GM18868 (cell line): ENCODE measurements around the gene RNF213.
A peak's percentile ranks its signal among the peaks of the same experiment; 100 is the strongest.

Experiments used
- ATAC-seq: cut with Tn5 transposase; IDR thresholded peaks from one replicate; pipeline ENCODE4 v1.9.1; 2021; ENCODE audit warnings: mild to moderate bottlenecking, moderate library complexity; ENCODE audit not compliant: unreplicated experiment

The RNF213 gene

DNA sequence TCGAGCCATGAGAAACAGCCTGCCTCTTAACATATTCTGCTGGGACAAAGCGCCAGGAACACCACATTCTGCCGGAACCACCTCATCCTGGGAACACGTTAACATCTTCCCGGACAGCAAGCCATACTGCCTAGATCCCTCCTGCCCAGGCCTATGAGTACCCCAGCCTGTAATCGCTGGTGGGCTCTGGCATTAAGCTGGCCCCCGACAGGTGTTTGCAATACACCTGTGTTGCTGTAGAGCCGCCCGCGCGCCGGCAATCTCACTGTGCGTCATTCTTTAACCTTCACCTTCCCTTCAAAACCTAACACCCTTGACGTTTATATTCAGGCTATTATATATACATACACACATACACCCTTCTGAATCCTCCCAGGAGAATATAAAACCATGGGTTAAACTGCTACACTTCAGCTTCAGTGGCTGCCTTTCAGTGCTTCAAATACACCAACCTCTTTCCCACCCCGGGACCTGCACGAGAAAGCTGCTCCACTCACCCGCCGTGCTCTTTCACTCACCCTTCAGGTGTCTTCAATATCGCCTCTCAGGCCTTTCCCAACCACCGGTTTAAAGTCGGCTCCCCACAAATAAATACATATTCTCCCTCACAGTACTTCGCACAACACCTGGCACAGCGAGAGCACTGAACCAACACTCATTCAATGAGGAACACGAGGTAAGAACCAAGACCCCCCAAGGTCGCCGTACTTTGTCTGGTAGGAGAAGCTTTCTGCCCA lies 153.3 kb downstream of the RNF213 start:
- ATAC-seq = no peak

DNA sequence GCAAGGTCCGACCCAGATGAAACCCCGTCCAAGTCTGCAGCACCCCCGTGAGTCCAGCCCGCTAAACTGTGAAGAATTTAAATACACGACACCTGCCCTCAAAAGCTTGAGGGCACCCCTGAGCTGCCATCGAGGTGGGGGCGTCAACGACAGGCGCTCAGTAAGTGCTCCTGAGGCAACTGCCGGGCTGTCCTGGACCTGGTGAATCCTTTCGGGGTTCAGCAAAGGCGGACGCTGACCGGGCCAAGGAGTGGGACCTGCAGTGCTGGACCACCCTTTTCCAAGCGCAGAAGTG lies 153.8 kb downstream of the RNF213 start:
- ATAC-seq = no peak

DNA sequence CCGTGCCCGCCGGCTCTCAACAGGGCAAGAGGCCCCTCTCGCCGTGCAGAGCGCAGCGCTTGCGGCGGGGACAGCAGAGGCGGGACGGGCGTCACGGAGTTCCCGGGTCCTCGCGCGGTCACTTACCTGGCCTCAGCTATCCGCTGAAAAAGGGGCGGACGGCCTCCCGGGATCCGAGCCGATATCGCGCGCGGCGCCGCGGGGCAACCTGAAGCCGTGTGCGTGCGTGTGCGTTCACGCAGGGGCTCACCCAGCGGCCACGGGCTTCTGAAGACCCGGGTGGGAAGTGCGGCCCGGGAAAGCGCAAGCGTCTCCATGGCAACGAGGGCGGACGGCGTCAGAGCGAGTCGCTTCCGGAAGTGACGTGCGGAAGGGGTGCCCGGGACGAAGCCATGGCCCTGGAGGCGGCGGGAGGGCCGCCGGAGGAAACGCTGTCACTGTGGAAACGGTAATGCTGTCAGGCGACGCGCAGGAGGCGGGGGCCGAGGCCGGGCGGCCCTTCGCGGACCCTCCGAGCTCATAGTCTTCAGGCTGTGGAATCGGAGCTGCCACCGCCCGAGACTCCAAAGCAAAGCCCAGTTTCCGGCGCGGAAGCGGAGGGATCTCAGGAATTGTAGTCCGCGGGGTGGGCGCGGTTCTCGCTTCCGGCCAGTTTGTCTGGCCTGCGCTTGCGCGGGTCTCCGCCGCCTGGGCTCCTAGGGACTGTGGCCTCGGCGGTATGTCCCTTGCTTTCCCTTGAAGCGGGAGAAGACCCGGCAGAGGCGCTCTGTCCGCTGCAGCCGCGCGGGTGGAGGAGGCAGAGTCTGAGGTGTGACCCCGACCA lies 154.4 kb downstream of the RNF213 start, which contains the start of gene ENDOV:
Gene ENDOV, plus strand, starts transcription at position 365 of the 823 bp plus-strand sequence. Its CDS starts 28 bp downstream, at position 393.
- ATAC-seq = peak; percentile 94

DNA sequence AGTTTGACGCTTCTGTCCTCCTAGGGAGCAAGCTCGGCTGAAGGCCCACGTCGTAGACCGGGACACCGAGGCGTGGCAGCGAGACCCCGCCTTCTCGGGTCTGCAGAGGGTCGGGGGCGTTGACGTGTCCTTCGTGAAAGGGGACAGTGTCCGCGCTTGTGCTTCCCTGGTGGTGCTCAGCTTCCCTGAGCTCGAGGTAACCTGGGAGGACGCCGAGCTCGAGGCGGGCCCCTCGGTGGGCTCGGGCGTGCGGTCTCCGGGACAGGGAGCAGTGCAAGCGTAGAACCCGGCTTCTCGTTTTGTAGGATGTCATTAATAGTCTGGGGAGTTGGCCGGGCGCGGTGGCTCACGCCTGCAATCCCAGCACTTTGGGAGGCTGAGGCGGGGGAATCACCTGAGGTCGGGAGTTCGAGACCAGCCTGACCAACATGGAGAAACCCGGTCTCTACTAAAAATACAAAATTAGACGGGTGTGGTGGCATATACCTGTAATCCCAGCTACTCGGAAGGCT lies 155.0 kb downstream of the RNF213 start:
- no peak for ATAC-seq

DNA sequence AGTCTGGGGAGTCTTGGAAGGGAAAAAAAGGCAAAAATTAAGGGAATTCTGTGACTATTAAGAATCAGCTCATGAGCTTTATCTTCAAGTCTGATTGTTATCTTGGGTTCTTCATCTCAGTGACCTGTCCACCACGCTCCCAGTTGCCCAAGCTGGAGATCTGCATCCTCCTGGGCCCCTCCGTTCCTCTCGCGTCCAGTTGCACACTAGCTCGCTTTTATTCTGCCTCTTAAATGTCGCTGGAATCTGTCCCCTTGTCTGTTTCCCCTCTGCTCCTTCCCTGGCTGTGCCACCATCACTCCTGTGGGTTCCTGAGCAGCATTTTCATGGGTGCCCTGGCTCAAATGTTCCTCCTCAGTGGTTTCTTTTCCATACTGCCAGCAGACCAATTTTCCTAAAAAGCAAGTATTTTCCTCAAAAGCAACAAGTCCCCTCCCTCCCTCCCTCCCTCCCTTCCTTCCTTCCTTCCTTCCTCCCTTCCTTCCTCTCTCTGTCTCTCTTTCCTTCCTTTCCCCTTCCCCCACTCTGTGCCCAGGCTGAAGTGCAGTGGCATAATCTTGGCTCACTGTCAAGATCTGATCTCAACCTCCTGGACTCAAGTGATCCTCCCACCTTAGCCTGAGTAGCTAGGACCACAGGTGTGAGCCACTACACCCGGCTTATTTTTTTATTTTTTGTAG lies 155.7 kb downstream of the RNF213 start:
- ATAC-seq = no peak

DNA sequence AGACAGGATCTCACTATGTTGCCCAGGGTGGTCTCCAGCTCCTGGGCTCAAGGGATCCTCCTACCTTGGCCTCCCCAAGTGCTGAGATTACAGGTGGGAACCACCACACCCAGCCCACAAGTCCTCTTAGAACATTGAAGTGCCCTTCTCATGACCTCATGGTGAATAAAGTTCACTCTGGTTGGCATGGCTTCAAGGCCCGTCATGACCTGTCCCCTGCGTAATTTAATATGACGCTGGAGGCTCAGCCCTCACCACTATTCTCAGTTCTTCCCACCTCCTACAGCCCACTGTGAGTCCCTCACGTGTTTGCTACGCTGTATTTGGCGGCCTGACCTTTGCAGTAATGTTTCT lies 156.3 kb downstream of the RNF213 start:
- no peak for ATAC-seq

DNA sequence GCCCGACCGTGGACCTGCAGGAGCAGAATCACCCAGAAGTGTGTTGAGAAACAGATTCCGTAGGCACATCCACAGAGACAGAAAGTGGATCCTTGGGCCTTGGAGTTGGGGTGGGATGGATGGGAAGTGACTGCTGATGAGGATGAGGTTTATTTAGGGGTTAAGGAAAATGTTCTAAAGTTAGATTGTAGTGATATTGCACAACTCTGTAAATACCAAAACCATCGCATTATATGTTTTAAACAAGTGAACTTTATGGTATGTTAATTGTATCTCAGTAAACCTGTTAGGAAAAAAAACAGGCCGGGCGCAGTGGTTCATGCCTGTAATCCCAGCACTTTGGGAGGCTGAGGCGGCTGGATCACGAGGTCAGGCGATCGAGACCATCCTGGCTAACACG lies 157.9 kb downstream of the RNF213 start:
- no peak for ATAC-seq

DNA sequence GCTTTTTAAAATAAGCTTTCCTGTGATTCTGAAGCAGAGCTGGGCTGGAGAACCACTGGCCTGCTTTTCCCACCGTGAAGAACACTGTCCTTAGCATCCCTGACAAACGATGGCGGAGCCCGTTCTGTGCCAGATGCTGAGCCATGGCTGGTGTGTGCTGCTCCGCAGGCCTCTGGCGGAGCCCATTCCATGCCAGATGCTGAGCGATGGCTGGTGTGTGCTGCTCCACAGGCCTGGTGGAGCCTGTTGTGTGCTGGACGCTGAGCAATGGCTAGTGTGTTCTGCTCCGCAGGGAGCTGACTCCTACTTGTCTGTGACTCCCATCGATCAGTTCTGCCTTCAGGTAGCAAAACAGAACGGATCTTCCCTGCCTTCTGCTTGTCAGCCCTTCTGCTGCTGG lies 158.6 kb downstream of the RNF213 start:
- no peak for ATAC-seq

DNA sequence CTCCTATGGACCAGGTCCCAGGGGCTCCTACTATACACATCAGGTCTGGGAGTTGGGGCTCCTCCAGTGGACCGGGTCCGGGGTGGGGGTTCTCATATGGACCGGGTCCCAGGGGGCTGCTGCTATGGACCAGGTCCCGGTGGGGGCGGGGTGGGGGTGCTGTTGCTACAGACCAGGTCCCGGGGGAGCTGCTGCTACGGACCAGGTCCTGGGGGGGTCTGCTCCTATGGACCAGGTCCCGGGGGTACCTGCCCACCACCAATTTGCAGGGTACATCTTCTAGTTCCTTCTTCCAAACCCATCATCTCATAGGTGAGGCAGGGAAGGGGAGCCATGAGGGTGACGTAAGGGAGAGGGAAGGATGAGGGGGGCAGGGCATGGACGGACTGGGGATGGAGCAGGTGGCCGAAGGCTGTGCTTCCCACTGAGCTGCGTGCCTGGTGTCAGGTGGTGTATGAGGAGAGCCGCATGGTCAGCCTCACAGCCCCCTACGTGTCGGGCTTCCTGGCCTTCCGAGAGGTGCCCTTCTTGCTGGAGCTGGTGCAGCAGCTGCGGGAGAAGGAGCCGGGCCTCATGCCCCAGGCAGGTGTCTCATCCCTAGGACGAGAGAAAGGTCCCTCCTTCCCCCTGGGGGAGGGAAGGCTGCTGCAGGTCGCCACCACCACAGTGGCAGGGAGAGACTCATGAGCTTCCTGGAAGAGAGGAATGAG lies 160.9 kb downstream of the RNF213 start:
- no peak for ATAC-seq

DNA sequence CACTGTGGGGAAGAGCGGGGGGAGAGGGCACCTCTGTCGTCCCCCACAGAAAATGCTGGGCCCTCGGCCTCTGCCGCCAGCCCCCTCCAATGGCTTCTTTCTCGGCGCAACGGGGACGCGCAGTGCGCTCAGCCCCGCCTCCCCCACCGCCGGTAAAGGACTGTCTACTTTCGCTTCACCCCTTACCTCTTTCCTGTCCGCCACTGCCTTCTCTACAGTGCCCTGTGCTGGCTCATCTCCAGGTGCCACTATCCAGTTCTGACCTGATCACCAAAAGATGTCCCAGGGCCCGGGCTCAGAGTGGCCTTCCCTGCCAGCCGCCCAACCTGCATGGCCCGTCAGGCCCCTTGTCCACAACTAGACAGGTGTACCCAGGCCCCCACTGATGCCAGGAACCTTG lies 161.6 kb downstream of the RNF213 start:
- no peak for ATAC-seq

DNA sequence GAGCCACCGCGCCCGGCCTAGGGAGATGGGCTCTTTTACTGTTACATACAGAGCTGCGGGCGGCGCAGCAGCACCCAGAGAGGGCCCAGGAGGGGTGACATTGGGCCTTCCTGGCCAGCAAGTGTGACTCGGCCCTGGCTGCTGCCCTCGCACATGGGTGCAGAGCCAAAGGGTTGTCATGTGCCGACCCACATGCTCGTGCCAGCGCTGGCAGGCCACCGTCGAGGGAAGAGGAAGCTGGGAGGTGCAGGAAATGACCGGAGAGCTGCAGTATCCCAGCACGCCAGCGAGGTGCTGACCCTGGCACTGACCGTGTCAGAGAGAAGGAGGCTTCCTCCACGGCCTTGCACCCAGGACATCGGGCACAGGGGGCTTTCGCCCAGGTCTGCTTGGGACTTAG lies 162.3 kb downstream of the RNF213 start:
- no peak for ATAC-seq

DNA sequence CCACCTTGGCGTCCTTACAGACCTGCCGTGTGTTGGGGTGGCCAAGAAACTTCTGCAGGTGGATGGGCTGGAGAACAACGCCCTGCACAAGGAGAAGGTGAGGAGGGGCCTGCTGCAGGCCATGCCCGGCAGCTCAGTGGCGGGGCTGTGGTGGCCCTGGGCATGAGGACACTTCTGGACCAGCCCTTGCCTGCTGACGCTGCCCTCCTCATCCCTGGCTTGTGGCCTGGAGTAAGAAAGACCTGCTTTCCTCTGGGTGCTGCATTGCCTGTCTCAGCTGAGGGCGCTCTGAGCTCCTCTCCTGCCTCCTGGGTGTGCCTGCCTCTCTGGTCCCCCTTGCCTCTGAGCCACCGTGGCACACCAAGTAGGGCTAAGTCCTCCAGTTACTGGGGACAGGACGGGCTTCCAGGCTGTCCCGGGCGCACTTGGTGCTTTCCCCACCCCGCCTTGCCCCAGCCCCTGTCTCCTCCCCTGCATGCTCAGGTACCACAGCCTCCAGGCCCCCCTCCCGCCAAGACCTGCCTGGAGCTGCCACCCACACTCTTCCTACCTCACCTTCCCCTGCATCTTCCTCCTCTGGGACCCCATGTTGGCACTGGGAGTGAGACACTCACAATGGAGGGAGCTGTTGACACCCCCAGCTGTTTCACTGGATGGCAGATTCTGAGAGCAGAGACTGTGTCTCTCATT lies 163.0 kb downstream of the RNF213 start:
- ATAC-seq = no peak

DNA sequence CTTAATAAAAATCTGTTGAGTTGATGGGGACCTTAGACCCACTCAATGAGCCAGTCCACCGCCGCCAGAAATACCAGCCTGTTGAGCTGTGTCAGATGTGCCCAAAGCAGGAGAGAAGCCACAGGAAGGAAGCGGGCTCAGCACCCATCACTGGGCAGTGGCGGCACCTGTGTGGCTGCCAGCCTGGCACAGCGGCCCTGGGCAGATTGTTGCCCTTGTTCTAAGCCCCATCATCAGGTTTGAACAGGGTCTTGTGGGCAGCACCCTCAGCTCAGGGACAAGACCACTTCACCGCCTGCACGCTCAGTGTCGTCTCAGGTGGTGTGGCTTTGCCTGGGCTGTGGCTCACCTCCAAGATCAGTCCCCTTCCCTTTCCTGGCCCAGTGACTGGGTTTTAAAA lies 163.6 kb downstream of the RNF213 start:
- ATAC-seq = no peak

DNA sequence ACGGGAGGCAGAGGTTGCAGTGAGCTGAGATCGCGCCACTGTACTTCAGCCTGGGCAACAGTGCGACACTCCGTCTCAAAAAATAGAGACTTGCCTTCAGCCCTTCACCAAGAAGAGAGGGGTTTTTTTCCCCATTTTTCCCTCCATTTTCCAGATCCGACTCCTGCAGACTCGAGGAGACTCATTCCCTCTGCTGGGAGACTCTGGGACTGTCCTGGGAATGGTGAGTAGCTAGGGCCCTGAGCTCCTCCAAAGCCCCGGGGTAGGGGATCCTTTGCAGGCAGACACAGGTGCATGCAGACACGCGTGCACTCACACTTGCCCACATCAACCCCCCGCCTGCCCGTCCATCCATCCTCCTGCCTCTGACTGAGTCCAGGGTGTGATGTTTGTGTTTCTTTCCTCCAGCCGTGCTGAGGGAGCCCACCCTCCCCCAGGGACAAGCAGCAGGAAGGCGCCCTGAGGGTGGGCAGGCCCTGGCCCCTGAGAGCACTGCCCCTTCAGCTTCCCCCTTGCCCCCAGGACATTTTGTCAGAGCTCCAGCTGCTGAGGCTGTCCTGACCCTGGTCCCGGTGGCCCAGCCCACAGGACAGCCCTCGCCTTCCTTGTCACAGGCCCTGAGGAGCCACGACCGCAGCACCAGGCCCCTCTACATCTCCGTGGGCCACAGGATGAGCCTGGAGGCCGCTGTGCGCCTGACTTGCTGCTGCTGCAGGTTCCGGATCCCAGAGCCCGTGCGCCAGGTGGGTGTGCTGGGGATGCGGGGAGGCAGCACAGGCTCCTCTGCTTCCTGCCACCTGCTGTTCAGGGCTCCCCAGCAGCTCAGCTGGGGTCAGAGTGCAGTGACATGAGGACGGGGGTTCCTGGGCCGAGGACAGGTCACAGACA lies 164.5 kb downstream of the RNF213 start:
- no peak for ATAC-seq

DNA sequence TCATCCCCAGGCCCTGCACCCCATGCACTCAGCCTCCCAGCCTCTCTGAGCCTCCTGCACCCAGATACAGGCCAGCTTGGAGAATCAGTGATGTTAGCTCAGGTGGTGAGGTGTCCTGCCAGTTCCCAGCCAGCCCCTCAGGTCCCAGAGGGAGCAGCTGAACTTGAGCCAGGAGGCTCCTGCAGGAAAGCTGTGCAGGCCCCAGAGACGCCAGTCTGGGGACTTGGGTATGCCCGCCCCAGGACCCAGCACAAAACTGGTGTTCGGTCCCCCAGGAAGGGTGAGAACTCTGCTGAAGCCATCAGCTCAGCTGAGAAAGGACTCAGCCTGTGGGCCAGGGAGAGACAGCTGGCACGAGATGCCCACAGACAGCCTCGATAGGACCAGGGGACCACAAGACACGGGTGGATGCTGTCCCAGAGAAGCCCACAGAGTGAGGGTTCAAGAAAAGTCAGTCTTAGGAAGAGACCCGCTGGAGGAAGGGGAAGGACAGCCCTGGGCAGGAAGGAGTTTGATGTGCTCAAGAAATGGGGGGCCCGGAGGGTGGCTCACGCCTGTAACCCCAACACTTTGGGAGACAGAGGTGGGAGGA lies 165.3 kb downstream of the RNF213 start:
- ATAC-seq = no peak

DNA sequence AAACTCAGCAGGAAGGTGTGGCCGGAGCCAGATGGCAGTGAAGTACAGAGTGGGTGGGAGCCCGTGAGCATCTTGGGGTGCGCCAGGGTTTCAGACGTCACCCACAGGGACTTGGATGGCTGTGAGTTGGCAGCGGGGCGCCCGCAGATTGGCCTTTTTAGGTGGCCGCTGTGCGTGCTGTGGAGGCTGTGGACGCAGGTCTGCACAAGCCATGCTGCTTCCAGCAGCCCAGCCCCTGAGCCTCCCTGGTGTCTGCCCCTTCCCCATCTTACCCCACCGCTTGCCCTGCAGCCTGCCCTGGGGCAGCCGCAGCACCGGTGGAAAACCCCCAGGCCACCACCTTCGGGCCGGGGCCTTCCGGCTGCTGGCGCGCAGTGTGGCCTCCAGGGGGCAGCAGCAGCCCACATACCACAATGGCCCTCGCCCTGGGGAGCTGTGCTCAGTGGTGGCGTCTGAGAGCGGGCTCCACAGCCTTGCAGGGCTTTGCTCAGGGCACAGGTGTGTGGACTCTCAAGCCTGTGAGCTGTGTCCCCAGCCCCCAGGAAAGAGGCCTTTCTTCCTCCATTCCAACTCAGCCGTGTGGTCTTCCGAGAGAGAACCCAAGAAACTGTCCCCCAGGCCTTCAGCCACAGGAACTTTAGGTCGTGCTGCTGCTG lies 166.1 kb downstream of the RNF213 start:
- peak; percentile 63 for ATAC-seq

DNA sequence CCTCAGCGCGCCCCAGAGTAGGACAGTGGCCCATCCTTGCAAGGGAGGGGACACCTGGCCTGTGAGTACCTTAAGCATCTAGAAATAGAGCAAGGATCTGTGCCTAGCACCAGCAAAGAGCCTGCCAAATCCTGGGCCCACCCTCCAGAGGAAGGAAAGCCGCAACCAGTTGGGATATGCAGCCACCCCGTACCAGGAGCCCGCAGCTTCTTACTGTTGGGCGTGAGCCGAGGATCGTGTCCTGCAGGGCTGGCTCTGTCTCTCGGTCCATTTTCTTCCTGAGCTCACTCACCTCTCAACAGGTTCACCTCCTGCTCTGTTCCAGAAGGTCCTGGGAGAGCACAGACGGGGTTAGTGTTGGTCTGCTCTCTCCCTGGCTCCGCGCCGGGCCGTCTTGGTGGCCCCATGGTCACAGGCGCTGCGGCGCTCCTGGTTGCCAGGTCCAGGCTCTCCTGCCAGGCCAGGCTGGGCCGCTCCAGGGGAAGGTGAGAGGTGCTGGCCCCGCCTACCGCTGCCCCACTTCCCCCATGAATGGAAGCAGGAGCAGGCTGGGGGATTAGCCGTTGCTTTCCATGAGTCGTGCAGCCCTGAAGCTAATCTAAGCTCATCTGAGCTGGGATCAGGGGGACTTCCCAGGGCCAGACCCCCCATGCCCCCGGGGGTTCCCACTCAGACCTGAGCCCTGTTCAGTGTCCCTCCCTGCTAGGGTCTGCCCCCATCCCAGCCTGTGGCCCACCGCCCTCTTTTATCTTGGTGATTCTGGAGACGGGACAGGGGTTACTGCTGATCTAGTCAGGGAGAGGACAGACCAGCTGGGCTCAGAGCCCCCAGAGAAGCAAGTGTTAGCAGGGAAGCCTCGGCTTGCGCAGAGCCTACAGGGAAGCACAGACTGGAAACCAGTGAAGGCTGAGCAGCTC lies 167.0 kb downstream of the RNF213 start:
- no peak for ATAC-seq

DNA sequence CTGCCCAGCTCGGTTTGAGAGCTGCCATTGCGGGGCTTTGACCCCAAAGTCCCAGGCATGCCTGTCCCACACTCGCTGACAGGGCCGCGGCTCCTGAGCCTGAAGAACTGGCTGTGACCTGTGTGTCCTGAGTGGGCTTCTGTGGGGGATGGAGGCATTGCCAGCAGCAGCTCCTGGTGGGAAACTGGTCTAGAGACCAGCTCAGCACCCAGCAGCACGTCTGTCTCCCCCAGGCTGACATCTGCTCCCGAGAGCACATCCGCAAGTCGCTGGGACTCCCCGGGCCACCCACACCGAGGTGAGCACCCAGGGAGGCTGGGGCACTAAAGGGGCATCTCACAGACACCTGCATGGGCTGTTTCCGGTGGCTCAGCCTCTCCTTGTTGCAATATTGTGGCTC lies 167.7 kb downstream of the RNF213 start:
- no peak for ATAC-seq
